H1 (cell line): Measurements from ENCODE around the gene ITGA8. TPM values are rescaled to one million over a fixed set of nuclear protein-coding genes. Genes with fewer than 3 reads are reported as not detected.

Source experiments
- CBX5 ChIP-seq: fragments of 300-800, 300-1000 bp; sonication (generic); IDR thresholded peaks from 2 replicates; pipeline ENCODE4 v1.7.1; 2016; ENCODE audit warnings: antibody characterized with exemption, low read length, low read depth
- CHD1 ChIP-seq: IDR thresholded peaks from 2 replicates; pipeline ENCODE4 v1.6.1; 2012; ENCODE audit warnings: low read depth, low read length, improper control_type of control experiment
- CHD7 ChIP-seq: fragments of 300-600 bp; sonication (generic); IDR thresholded peaks from 2 replicates; pipeline ENCODE4 v1.7.1; 2012; ENCODE audit warnings: low read length, moderate library complexity, mild to moderate bottlenecking, inconsistent platforms; ENCODE audit not compliant: insufficient replicate concordance
- SUZ12 ChIP-seq: fragments of 200-600 bp; sonication (generic); IDR thresholded peaks from 2 replicates; pipeline ENCODE4 v1.6.1; 2012; ENCODE audit warnings: mild to moderate bottlenecking, inconsistent platforms, low read length, moderate library complexity, mixed read lengths
- polyA plus RNA-seq, 7 experiments: library from polyadenylated mRNA; depleted of rRNA in 3 of 7; stranded (reverse) in 5 of 7; unstranded in 2 of 7; fragments of >200 nt in 5 of 7; fragments of 200-250 nt in 2 of 7; gene quantifications; 1 replicate in 5 of 7; 2 replicates in 1 of 7; 4 replicates in 1 of 7; pipeline versions ENCODE4 v1.2.1 to v1.2.3, GENCODE V29; 2011 to 2013; ENCODE audit warnings: missing spikeins in 2 of 7, mixed read lengths in 2 of 7
- total RNA-seq: library from RNA; stranded (reverse); fragmentation: NEBNext Ultra II Directional; extraction: Animal tissue kit (Norgen Biotek cat#: 25700); gene quantifications from 2 replicates; pipeline ENCODE4 v1.2.1, GENCODE V29; 2021

ITGA8 gene
- total and polyA plus RNA-seq, 2 of the 8 experiments (the other 6 are each of a cell fraction or from before 2014, with no cell fraction given) = not detected

- TF ChIP-seq CHD7 (no peak), CHD1 (no peak), SUZ12 (no peak), CBX5 (no peak)
These were observed 17.9 kb upstream of the ITGA8 start (continued) for GRCh38 chr10:15737656-15738055.
